HG03025 (cell line): ENCODE measurements around the gene THRA.
A peak's percentile ranks its signal among the peaks of the same experiment; 100 is the strongest.

ENCODE experiments used
- ATAC-seq: cut with Tn5 transposase; IDR thresholded peaks from one replicate; pipeline ENCODE4 v1.9.1; 2021; ENCODE audit warnings: mild to moderate bottlenecking, moderate library complexity; ENCODE audit not compliant: unreplicated experiment, low FRiP score

Gene THRA

GRCh38 chr17:40108970-40109824, 46.4 kb downstream of the THRA start:
- ATAC-seq, result no peak

- no peak for ATAC-seq
These were observed 47.5 kb downstream of the THRA start for GRCh38 chr17:40110026-40110845.

- ATAC-seq, result no peak
These were observed 48.7 kb downstream of the THRA start for GRCh38 chr17:40111221-40112128.

GRCh38 chr17:40112191-40112711, 49.5 kb downstream of the THRA start:
- no peak for ATAC-seq

GRCh38 chr17:40112718-40113109, 49.9 kb downstream of the THRA start:
- no peak for ATAC-seq

GRCh38 chr17:40113110-40113906, 50.5 kb downstream of the THRA start:
- ATAC-seq, result peak; percentile 66

GRCh38 chr17:40113907-40114245, 51.1 kb downstream of the THRA start:
- ATAC-seq, result no peak

GRCh38 chr17:40115101-40115436, 52.3 kb downstream of the THRA start:
- ATAC-seq, result no peak

- peak; percentile 38 for ATAC-seq
These were observed 58.7 kb downstream of the THRA start, which contains the start of gene MSL1 for GRCh38 chr17:40121181-40122135. Gene MSL1, plus strand, starts transcription at chr17:40121971. Its CDS starts 642 bp downstream, at chr17:40122613.

GRCh38 chr17:40122136-40122998, 59.6 kb downstream of the THRA start:
- peak; percentile 30 for ATAC-seq

- no peak for ATAC-seq
These were observed 60.4 kb downstream of the THRA start for GRCh38 chr17:40122999-40123810.

GRCh38 chr17:40123811-40124114, 61.0 kb downstream of the THRA start:
- ATAC-seq, result no peak

GRCh38 chr17:40124279-40125141, 61.7 kb downstream of the THRA start:
- no peak for ATAC-seq

- no peak for ATAC-seq
These were observed 66.7 kb downstream of the THRA start for GRCh38 chr17:40129498-40129897.

GRCh38 chr17:40130352-40131042, 67.7 kb downstream of the THRA start:
- no peak for ATAC-seq
